CD4-positive, alpha-beta T cell treated with Interleukin-4 for 1 hour (primary cell): ENCODE data around the gene HABP2.
A peak's percentile ranks its signal among the peaks of the same experiment; 100 is the strongest.

Experiments
- DNase-seq, 2 donors: peaks; one replicate each; pipeline ENCODE4 v3.0.0-alpha.2; 2020 to 2022

Gene HABP2

GRCh38 chr10:113560071-113560470, 7.2 kb downstream of the HABP2 start:
- no peak for DNase-seq

- DNase-seq = no peak
Measured at GRCh38 chr10:113561214-113561613, 8.4 kb downstream of the HABP2 start.

GRCh38 chr10:113562069-113562468, 9.2 kb downstream of the HABP2 start:
- DNase-seq = no peak

- DNase-seq = no peak
Measured at GRCh38 chr10:113562704-113563103, 9.9 kb downstream of the HABP2 start.

- DNase-seq = peak; percentile 56 to 62
Measured at GRCh38 chr10:113563306-113564088, 10.6 kb downstream of the HABP2 start.

GRCh38 chr10:113565364-113565763, 12.5 kb downstream of the HABP2 start:
- no peak for DNase-seq

GRCh38 chr10:113566888-113567287, 14.0 kb downstream of the HABP2 start:
- no peak for DNase-seq

- no peak for DNase-seq
Measured at GRCh38 chr10:113569576-113569975, 16.7 kb downstream of the HABP2 start.

- no peak for DNase-seq
Measured at GRCh38 chr10:113572520-113573290, 19.9 kb downstream of the HABP2 start.

- DNase-seq = no peak
Measured at GRCh38 chr10:113573368-113573767, 20.5 kb downstream of the HABP2 start.

- no peak for DNase-seq
Measured at GRCh38 chr10:113576852-113577251, 24.0 kb downstream of the HABP2 start.

GRCh38 chr10:113578773-113579172, 25.9 kb downstream of the HABP2 start:
- no peak for DNase-seq

- DNase-seq = no peak
Measured at GRCh38 chr10:113581092-113581491, 28.2 kb downstream of the HABP2 start.

GRCh38 chr10:113583571-113583970, 30.7 kb downstream of the HABP2 start:
- DNase-seq = no peak

GRCh38 chr10:113585949-113586348, 33.1 kb downstream of the HABP2 start:
- DNase-seq = no peak

- no peak for DNase-seq
Measured at GRCh38 chr10:113589201-113589770, 36.4 kb downstream of the HABP2 start.

GRCh38 chr10:113590581-113590980, 37.7 kb downstream of the HABP2 start:
- DNase-seq = no peak

GRCh38 chr10:113592380-113592779, 39.5 kb downstream of the HABP2 start:
- no peak for DNase-seq

- no peak for DNase-seq
Measured at GRCh38 chr10:113594652-113595051, 41.8 kb downstream of the HABP2 start.

GRCh38 chr10:113600569-113600968, 47.7 kb downstream of the HABP2 start:
- no peak for DNase-seq

GRCh38 chr10:113603057-113603777, 50.4 kb downstream of the HABP2 start:
- DNase-seq = no peak

- DNase-seq = no peak
Measured at GRCh38 chr10:113604572-113604971, 51.7 kb downstream of the HABP2 start.

- DNase-seq = no peak
Measured at GRCh38 chr10:113605268-113605978, 52.6 kb downstream of the HABP2 start.
